HG02678 (cell line): ENCODE results near the gene SPDEF.

ENCODE experiments used
- ATAC-seq: cut with Tn5 transposase; IDR thresholded peaks from one replicate; pipeline ENCODE4 v1.9.1; 2021; ENCODE audit warnings: mild to moderate bottlenecking, moderate library complexity; ENCODE audit not compliant: unreplicated experiment

The SPDEF gene

DNA sequence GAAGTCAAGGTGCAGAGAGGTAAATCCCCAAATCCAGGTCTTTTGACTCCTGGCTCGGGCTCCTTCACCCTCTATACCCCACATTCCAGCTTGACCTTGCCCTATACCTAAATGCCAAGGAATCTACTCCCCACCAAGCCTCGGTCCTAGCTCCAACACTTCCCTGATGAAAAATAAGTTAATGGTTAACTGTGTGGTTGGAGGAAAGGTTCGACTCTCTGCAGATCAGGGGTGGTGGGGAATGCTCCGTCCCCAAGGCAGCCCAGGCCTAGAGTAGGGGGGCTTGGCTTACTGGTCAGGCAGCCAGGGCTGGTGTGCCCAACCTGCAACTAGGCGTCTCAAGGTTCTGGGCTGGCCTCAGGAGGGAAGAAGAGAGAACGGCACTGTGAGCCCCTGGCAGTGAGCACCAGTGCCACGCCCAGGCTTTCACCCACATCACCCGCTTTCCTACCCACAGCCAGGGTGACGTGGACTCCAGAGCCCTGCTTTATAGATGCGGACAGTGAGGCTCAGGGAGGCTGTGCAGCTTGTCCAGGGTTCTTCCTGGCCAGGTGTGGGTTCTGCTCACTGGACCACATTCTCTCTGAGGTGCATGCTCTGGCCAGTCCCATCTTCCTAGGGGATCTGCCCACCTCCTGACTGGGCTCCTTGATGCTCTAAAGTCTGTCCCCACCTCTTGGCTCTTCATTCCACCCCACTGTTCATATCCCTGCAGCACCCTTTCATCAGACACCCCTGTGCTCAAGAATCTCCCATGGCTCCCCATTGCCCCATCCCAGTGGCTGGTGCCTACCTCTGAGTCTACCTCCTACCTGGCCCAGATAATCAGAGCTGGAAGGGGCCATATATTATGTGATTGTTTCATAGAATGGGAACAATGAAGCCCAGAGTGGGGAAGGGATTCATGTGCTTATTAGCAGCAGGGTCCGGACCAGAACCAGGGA, 8.2 kb downstream of the SPDEF start:
- ATAC-seq: no peak

DNA sequence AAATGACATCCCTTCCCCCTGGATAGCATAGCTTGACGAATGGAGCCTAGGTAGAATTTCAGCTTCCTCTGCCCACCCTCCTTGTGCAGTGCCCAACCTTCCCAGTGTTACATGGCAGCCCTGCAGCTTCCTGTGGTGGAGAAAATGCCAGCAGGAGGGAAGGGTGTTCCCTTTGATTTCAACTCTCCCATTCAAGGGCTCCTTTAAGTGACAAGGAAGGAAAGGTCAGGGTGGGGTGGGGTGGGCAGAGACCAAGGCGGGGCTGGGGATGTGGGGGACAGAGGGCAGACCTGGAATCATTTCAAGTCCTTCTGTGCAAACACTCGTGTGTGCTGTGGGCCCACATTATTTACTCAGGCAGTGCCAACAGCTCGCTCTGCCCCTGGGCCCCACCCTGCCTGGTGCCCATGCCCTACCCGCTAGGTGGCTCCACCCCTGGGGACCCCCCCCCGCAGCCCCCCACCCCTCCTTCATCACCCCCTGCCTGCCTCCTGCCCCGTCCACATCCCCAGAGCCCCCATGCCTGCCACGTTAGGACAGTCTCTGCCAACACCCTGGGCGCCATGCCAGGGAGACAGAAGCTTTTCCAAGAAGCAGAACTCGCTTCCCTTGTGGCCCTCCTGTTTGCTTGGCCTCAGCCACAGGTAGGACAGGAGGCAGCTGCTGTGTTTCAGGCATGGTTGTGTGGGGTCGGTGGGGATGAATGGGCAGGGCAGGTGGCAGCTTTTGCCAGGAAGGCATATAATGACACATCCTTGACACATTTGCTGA, 9.4 kb downstream of the SPDEF start:
- no peak for ATAC-seq

DNA sequence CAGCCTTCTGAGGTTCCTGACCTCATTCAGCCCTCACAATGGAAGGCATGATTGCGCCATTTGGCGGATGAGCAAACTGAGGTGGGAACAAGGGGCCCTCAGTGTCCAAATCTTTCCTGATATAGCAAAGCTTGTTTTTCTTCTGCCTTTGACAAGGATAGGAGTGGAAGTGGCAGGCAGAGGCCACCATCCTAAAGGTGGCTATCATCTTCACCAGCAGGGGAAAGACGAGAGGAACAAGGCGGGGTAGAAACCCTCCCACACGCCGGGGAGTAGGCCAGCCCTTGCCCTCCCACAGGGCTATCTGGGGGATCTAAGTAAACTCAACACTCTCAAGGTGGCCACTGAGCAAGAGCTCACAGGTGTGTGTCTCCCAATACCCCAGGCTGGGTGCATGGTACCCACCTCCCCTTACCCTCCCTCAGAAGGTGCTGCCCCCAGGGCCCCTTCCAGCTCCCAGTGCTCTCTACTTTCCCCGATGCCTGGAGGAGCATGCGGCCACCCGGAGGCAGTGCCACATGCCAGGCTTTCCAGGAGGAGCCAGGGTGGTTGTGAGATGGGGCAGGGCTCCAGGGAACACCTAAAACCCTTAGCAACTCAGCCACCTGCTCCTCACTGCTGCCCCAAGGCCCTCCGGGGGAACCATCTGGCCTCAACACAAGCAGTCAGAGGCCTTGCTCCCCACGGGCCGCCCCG, 11.2 kb downstream of the SPDEF start:
- no peak for ATAC-seq

DNA sequence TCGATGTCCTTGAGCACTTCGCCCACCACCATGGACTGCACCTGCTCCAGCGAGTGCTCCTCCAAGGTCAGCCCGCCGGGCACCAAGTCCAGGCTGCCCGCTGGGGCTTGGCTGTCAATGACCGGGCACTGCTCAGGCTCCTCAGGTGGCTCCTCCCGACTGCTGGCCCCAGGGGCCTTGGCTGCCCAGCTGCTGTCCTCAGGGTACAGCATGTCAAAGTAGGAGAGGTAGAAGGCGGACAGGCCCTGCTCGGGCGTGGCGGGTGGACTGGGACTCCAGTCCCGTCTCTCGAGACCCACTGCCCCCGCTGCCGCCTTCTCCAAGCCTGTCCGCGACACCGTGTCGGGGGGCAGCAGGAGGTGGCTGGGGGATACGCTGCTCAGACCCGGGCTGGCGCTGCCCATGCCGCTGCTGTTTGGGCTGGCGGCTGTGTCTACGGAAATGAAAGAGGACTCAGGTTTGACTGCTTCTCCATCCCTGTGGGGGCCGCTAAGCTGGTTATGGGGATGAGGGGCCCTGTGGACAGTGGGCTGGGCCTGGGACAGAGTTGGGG, 12.0 kb downstream of the SPDEF start:
- ATAC-seq: no peak

DNA sequence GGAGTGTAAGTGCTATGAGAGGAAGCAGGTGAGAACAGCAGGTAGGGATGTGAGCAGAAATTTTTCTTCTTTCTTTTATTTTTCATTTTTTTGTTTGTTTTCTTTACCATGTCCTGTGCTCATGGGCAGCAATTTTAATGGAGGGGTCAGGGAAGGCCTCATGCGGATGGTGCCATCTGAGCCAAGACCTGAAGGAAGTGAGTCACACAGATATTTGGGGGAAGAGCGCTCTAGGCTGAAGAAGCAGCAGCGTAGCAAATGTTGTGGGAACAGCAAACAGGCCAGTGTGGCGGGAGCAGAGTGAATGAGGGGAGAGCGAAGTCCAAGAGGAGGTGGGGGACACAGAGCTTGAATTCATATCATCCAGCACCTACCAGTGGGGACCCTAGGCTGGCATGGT, 12.7 kb downstream of the SPDEF start:
- ATAC-seq: no peak

DNA sequence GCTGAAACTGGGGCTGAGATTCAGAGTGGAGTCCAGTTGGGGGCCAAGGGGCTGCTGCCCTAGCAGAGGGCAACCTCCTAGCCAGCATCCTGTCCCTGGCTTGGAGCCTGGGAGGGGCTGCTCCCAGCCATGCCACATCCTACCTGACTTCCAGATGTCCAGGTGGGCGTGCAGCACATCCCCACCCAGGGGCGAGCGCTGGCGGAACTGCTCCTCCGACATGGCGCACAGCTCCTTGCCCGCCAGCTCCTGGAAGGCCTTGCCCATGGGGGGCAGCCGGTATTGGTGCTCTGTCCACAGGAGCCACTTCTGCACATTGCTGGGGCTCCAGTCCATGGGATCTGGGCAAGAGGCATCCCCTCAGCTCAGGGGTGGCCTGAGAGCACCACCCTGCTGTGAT, 15.3 kb downstream of the SPDEF start:
- ATAC-seq: no peak

DNA sequence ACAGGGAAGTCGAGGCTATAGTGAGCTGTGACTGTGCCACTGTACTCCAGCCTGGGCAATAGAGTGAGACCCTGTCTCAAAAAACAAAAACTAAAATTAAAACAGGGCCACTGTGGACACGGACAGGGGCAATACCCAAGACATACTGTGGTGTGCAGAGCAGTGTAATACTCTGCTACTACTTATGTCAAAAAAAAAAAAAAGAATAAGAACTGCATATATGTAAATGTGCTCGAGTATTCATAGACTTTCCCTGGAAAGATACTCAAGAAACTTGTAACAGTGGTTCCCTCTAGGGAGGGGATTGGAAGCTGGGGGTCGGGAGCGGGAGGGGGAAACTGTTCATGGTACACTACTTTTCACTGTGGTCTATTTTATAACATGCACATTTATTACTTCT, 15.9 kb downstream of the SPDEF start:
- no peak for ATAC-seq

DNA sequence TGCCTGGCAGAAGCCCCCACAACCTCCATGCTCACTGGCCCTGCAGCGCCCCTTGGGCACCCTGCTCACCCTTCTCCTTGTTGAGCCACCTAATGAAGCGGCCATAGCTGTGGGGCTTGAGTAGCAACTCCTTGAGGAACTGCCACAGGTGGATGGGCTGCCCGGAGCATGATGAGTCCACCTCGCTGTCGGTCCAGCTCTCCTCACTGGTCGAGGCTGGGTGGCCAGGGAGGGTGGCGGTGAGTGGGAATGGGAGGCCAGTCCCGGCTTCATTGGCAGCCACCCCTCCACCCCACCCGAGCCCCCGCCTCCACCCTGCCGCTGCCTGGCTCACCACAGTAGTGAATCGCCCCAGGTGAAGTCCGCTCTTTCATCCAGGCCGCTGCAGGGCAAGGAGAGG, 16.9 kb downstream of the SPDEF start:
- no peak for ATAC-seq

DNA sequence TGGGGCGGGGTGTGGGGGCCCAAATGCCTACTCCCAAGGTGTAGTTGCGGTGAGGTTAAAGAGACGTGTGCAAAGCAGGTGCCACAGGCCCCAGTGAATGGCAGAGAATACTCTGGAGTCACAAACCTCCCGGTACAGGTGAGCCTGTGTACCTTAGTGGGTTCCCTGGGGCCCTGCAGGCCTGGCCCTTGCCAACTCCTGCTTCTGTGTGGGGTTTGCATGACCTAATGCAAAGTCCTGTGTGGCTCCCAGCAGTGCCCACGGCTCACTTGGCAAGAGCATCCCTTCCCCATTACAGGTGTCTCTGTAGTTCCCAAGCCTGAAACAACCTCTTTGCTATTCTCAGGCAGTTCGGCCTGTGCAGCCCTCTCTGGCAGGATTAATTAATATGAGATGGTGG, 17.5 kb downstream of the SPDEF start:
- no peak for ATAC-seq

DNA sequence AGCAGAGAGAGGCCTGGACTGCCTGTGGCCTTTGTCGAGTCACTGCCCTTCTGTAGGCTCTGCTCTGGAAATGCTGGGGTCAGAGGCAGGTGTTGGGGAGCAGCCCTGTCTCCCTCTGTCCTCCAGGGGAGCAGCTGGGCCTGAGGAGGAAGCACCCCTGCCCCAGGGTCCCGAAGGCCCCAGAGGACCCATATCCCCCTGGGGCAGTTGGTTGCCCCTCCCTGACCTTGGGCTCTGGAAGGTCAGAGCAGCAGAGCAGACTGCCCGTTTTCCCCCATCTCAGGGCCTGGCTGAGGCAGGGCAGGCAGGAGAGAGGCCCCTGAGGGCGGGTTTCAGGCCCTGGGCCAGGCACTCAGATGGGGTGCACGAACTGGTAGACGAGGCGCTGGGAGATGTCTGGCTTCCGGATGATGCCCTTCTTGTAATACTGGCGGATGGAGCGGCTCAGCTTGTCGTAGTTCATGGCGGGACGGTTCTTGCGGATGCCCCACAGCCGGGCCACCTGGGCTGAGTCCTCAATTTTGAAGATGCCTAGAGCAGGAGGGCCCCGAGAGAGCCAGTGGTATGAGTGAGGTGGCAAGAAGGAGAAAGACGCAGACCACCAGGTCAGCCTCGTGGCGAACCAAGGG, 18.1 kb downstream of the SPDEF start:
- no peak for ATAC-seq

DNA sequence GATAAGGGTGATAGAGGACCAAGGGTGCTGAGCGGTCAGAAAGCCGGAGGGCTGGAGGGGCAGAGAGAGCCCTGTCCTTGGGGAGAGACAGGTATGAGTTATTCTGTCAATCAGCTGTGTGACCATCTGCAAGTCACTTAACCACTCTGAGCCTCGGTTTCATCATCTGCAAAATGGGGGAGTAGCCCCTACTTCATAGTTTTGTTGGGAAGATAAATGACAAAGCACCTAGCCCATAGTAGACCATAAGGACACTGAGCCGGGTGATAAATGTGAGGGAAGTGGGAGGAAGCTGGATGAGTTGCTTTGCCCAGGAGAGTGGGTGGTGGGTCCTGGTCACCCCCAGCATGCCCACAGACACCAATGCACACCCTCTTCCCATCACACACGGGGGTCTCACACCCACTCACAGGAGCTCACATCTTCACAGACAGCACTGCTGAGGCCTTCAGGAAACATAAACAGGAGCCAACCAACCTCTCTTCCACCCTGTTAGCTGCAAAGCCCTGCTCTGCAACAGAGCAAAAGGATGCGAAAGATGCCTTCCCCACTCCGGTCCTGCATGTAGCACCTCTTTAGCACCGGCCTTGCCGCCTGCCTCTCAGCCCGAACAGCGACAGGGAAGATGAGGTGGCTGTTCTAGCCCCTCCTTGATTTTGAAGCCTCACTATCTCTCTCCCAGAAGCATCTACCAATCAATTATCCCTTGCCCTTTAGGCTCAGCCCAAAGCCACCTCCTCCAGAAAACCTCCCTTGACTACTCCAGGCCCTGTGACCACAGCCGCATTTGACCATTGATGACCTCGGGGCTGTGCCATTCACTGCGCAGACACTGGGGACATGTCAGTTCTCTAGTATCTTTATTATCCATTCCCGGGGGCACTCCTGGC, 18.9 kb downstream of the SPDEF start:
- no peak for ATAC-seq

DNA sequence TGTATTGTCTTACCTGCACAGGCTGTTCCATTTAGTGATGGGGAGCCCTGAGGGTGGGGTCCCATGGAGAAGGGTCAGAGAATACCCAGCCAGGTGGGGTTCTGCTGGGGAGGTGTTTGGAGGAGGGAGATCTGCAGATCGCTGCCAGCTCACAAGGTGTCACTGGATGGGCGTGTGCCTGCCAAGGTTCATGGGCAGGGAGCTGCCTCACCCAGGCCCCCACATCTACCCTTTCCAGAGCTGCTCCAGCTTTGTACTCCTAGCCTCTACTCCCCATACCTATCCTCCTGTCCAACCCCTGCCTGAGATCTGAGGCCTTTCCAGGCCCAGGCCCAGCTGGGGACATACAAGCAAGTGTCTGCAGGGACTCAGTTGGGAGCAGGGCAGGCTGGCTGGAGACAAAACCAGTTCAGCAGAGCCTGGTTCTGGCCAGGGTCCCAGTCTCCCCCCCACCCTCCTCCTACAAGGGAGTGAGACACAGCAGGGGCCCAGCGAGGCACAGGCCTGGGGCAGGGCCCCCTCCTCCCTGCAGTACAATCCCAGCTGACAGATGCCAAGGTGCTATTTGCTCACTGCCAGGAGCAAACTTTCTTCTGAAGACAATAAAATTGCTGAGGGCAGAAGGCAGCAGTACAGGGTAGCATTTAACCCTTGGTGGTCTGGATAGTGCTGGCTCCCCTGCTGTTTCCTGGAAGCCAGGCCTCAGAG, 19.7 kb downstream of the SPDEF start:
- ATAC-seq: no peak

DNA sequence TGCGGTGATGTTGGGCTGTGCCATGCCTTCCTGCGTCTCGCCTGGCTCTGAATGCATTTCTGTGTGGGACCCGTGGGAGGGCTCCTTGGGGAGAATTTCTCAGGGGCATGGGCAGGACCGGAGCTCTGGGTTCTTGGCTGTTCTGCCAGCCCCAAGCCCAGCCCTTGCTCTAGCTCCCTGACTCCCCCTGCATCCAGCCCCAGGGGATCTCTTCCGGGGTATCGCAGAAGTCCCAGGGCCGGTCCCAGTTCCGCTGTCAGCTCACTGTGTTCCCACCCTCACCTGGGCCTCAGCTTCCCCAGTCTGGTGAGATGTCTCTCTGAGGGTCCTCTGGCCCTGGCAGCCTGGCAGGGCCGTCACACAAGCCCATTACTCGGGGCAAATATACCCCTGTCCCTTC, 20.5 kb downstream of the SPDEF start:
- no peak for ATAC-seq

DNA sequence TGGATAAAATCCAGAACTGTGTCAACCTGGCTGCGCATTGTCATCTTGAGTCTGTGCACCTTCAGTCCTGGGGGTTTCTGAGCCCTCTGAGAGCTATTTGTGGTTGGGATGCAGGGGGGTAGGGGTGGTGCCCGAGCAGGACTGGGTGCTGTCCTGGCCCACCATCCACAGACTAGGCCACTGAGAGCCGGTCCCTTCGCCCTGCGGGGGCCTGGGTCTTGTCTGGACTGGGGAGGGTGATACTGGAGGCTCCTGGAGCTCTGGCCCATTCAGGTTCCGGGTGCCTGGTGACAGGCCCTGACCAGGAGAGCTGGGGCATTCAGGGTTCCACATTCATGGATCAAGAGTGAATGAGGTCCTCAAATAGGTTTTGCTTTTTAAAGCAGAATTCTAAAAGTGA, 20.9 kb downstream of the SPDEF start:
- ATAC-seq: no peak

DNA sequence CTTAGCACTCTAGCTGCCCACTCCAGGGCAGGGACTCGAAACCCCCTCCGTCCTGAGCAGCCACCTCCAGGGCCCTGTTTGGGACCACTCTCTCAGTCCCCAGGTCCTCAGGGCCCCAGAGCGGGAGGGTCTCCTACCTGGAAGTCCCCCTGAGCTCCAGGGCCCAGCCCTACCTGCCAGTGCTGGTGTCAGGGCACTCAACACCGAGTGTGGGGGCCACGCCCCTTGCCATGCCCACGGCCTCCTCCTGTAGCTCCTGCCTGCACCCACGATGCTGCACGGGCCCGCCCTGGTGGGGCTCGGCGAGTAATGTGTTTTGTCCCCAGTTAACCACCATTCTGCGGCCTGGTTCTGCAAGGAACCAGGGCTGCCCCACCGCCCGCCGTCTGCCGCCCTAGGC, 21.5 kb downstream of the SPDEF start:
- ATAC-seq: no peak

DNA sequence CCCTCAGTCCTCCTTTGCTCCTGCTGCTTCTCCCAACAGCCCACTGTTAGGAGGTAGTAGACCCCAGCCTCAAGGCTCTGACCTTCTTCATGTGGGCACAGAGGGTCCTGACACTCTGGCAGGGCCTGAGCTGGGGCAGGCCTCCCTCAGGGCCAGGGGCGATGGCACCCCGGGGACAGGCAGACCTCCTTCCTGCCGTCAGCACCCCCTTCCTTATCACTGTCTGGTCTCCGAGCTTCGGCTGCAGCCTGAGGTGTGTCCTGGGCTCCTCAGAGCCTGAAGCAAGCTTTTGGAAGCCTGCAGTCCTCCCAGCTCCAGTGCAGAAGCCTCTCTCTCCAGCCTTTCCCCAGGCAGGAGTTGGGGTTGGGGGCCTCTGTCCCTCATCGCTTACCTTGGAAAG, 22.0 kb downstream of the SPDEF start:
- no peak for ATAC-seq

DNA sequence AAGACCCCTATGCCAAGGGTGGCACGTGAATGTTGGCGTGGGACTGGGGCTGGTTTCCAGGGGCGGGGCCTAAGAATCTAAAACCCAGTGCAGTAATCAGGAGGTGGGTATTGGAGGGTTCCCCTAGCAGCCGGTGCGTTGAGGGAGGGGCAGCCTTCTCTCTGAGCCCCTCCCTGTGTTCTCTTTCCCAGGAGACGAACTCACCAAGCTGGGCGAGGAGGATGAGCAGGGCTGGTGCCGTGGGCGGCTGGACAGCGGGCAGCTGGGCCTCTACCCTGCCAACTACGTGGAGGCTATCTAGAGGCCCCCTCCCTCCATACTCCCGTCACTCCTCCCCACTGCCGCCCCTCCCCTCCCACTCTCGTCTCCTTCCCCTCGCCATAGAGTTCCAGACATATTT, 23.9 kb downstream of the SPDEF start:
- ATAC-seq: no peak

DNA sequence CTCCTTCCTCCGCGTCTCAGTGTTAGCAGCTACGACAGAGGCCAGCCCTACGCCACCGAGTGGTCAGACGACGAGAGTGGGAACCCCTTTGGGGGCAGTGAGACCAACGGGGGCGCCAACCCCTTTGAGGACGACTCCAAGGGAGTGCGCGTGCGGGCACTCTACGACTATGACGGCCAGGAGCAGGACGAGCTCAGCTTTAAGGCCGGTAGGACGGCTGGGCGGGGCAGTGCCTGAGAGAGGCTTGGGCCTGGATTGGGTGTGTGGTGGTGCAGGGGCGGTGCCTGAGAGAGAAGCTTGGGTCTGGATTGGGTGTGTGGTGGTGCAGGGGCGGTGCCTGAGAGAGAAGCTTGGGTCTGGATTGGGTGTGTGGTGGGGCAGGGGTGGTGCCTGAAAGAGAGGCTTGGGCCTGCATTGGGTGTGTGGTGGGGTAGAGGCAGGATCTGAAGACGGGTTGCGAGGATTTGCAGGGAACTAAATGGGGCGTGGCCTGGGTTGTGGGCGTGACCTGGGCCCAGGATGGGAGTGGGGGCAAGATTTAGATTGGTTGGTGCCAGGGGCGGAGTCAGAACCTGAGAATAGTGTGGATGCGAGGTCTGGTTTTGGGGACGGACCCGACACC, 24.4 kb downstream of the SPDEF start:
- no peak for ATAC-seq
